Stimulated activated CD4-positive, alpha-beta T cell treated with anti-CD3 and anti-CD28 coated beads, TNF-alpha, amount 100 ng/mL, for 4 hours (primary cell): Measurements from ENCODE around the gene PRAF2.

ENCODE experiments used
- DNase-seq, 3 experiments: peaks; one replicate each; pipeline ENCODE4 v3.0.0-alpha.2; 2020; ENCODE audit warnings: low read depth in 3 of 3

Gene PRAF2

DNA sequence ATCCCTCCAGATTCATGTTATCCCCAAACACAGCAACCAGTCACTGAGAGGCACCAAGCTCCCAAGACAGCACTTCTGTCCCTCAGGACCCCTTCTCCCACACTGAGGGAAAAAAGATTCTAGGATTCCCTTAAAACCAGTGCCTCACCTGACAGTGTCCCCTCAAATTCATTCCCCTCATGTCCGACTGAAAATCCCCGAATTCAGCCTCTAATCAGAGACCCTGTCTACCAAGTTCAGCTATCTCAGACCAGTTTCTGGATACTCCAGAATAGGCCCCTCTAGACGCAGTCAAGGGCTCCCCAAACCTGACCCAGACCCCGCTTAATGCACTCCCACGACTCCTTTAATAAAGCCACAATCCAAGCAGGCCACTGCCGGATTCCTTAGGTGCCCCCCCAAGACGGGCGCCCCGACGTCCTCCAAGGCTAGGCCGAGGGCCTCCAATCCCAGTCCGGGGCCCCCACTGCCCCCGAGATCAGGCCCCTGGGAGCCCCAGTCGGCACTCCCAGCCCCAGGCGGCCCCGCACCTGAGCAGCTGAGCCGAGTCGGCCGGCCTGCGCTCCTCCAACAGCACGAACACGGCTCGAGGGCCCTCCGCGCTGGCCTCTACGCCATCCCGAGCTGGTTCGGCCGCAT, 31.1 kb downstream of the PRAF2 start:
- DNase-seq, result no peak

DNA sequence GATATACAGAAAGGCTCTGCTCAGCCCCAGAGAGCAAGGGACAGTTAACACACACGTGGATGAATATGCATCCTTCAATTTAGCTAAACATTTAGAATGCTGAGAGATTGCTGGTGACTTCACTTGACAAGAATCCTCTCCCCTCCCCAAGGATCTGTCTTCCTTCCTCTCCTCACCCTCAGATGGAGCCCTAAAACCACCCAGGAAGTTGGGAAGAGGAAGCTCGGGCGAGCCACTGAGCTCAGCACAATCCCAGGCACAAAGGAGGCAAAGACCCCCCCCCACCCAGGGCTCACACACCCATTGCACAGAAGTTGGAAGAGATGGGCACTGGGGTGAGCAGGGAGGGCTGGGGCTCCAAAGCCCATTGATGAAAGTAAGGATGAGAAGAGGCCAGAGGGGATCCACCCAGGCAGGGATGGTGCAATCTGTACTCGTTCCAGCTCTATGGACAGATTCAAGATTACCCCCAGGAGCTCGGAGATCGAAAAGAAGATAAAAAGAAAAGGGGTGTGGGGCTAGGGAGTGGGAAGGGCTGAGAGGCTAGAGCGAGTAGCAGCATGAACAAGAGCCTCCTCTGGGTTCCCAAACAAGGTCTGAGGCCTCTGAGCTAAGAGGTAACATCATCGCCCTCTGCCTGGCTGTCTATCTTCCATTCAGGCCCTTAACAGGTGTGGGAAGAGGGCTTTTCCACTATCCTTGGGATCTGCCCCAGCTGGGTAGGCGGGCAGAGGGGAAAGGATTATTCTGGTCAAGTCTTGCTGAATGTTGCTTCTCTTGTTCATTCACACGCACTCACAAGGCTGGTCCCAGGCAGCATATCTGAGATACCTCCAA, 31.8 kb downstream of the PRAF2 start:
- no peak for DNase-seq

DNA sequence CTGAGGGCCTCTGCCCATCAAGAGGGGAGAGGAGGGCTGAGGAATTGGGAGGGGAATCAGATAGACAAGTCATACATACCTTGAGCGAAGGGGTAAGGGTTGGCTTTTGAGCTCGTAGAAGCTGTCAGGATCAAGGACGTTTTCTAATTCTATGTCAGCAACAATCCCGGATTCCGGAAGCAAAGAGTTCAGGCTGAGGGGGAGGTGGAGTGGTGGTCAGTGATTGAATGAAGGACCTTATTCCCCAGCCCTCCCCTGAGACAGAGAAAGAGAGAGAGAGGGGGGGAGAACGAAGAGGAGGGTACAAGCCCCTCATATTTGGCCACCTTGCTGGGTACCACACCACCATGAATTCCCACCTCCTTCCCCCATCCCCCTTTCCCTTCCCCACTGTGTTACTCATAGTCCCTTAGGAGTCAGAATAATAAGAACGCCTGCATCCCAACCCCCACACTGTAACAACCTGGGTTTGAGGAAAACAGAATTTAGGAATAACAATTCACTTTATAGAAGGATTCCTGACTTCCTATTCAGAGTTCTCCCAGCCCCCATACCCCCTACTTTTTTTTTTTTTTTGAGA, 33.3 kb downstream of the PRAF2 start:
- DNase-seq, result no peak

DNA sequence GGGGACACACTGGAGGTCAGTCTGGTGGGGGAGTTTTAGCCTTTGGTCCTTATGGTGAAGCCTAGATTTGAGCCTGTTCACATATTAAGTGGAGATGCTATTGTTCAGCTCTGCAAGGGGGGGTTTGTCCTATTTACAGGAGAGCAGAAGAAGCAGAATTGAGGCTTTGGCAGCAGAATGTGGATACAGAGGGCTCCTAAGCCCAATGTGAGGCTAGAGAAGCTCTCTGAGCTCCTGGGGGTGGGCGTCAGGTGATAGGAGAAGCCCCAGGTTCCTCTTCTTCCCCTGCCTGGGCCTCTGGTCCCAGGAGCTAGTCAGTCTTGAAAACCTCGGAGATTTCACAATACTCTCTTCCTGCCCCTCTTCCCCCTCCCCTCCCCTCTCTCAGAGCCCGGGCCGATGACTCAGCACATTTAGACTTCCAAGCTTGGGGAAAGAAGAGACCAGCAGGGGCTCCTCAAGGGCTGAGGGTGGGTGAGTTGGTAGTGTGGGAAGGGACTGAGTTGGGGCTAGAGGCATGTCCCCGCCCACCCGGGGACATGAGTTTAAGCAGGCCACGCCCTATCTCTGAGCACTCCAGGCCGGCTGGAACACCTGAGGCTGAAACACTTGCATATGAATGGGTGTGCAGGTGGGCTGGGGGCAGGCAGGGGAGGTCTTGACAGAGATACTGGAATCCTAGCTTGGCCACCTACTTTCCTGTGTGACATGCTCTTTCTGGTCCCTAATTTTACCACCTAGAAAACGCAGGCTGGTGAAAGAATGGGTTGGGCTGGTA, 34.0 kb downstream of the PRAF2 start:
- DNase-seq, result peak; percentile 11 to 32 (median 23)

DNA sequence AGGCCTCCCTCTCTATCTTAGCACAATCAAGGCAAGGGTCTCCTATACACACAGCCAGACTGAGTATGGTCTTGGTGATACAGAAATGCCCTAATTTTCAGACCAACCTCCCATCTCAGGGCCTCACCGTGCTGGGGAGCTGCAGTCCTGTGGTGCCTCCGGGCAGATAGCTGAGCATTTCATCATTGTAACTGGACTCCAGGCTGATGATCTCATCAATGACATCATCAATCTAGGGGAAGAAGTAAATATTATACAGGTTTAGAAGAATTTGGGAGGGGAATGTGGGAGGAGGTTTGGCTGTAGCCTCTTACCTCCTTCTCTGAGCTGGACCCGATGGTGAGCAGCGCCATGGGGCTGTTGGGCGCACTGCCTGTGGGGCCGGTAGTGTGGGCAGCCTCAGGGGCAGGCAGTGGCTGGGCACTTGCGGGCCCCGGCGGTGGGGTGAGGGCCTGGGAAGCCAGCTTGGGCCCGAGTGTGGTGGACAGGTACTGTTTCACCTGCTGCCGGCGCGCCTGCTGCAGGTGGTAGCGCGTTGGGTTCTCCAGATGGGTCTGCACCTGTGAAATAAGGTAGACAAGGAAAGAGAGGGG, 35.8 kb downstream of the PRAF2 start:
- DNase-seq, result no peak

DNA sequence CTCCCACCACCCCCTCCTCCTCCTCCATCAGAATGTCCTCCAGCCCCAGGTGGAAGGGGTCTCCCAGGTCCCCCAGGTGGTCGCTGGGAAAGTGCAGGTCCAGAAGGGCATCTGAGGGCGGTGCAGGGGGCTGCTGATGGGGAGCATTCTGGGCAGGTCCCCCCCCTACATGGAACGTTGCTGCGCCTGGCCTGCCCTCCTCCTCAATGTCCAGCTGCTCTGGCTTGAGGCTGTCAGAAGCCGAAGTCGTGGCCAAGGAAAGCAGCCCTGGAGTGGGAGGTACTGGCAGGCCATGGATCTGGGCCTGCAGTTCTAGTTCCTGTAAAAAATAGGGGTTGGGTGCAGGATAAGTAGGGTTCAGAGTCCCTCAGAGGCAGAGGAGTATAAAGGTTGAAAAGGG, 43.5 kb downstream of the PRAF2 start:
- DNase-seq, result no peak

DNA sequence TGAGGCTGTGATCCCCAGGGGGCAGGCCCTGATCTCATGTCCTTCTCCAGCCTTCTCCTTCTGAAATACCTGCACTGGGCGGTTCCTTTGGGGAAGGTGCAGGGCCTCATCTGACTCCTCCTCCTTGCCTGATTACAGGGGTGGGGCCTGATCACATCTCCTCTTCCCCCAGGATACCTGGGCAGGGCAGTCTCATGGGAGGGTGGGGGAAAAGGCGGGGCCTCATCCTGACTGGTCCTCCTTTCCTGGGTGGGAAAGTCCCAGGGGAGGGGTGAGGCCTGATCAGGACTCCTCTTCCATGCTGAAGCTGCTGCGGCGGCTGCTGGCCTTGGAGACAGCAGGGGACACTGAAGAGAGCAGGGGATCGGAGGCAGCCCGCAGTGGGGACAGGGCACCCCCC, 43.9 kb downstream of the PRAF2 start:
- DNase-seq, result no peak
